ENCODE data around the gene CNOT3. TPM values are rescaled to one million over a fixed set of nuclear protein-coding genes. Genes with fewer than 3 reads are reported as not detected.
"Not testable (repeated sequence)": the region's sequence is repeated elsewhere in the genome, so short reads cannot be mapped to it uniquely, and the experiment has no call there.

Gene CNOT3
- total RNA-seq, 3 donors from 2014 or later = 14.6 to 23.4 (median 22.9) TPM

DNA sequence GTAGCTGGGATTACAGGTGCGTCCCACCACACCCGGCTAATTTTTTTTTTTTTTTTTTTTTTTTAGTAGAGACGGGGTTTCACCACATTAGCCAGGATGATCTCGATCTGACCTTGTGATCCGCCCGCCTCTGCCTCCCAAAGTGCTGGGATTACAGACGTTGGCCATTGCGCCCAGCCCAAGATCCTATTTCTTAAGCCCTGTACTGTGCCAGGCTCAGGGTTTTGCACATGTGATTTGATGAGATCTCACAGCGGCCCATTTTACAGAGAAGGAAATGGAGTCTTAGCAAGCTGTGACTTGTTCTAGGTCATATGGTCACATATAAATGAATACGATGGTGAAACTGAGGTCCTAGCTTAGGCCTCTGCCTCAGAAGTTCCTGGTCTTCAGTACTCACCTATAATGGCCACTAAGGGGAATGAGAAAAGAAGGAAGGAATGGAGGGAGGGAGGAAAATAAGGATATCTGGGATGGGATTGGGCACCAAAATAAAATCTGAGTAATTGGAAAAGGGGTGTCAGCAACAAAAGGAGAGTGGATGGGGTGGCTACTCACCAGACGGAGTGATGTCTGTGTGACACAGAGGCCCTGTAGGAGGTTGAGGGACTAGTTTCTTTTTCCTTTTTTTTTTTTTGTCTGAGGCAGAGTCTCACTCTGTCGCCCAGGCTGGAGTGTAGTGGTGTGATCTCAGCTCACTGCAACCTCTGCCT lies 38.2 kb upstream of the CNOT3 start:
- Histone ChIP-seq H3K4me3 (no peak overlapping the region), H3K9me3 (no peaks in the 10 kb centered on the region), H3K27ac (no peak overlapping the region), H3K36me3 (no peaks in the 10 kb centered on the region), H3K4me1 (peaks cover 0 to 4% of the 10 kb centered on the region in 2 donors), H3K27me3 (peaks cover 0 to 13% of the 10 kb centered on the region in 2 donors)
- intact Hi-C loops (cut with DNase I; ENCODE audit: low total_unique reads) = no loop called here
- TF ChIP-seq POLR2AphosphoS5 (IDR thresholded peaks at IDR 0.05) (no peak), CTCF (IDR thresholded peaks at IDR 0.05) (no peak), POLR2A (IDR thresholded peaks at IDR 0.05) (no peak)
- DNase-seq (ENCODE audit: low spot score in 2 of 2) = no peak

GRCh38 chr19:54099903-54100255 lies 37.7 kb upstream of the CNOT3 start:
- H3K4me3 ChIP-seq; H3K4me1 ChIP-seq; intact Hi-C loops (cut with DNase I; ENCODE audit: low total_unique reads); H3K27me3 ChIP-seq; DNase-seq (ENCODE audit: low spot score in 2 of 2); H3K27ac ChIP-seq; H3K9me3 ChIP-seq; H3K36me3 ChIP-seq: not testable (repeated sequence)

GRCh38 chr19:54100561-54100960 lies 37.0 kb upstream of the CNOT3 start, which contains the start of gene OSCAR:
TSS of gene OSCAR (minus strand) at chr19:54100803. CDS start at chr19:54100792, 11 bp downstream.
- no peaks in the 10 kb centered on the region for H3K36me3 ChIP-seq
- H3K4me3 ChIP-seq = no peak within 1 kb of the TSS
- no peak for TF ChIP-seq POLR2A (IDR thresholded peaks at IDR 0.05)
- TF ChIP-seq CTCF (IDR thresholded peaks at IDR 0.05) = no peak
- TF ChIP-seq POLR2AphosphoS5 (IDR thresholded peaks at IDR 0.05) = no peak
- peaks cover 0 to 3% of the 10 kb centered on the region in 2 donors for H3K27me3 ChIP-seq
- H3K4me1 ChIP-seq = peaks cover 0 to 3% of the 10 kb centered on the region in 2 donors
- intact Hi-C loops (cut with DNase I; ENCODE audit: low total_unique reads) = no loop called here
- no peak within 1 kb of the TSS for H3K27ac ChIP-seq
- H3K9me3 ChIP-seq = no peaks in the 10 kb centered on the region
- no peak for DNase-seq (ENCODE audit: low spot score in 2 of 2)

DNA sequence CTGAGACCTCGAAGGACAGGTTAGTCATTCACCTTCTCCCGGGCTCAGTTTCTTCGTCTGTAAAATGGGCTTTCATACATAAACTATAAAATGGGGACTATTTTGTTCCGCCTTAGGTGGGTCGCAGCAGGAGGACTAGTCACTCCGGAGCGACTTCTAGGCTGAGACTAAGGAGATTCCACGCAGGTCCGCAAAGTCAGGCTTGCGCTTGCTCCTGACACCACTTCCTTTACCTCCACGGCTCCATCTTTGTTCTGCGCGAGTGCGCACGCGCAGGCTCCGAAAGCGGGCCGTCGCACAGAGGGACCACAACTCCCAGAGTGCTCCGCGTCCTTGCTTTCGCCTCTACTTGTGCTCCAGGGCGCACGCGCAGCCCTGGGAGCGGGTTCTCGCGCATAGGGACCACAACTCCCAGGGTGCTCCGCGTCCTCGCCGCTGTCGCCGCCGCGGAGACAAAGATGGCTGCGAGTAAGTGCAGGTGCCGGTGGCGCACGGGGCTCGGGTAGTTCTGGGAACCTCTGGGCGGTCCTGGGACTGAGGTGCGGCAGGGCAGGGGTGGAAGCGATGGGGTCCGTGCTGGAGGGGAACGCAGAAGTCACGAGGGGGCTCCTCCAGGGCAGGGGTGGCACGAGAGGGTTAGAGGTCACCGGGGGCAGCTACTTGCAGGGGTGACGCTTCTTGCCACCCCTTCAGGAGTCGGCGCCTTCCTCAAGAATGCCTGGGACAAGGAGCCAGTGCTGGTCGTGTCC lies 35.0 kb upstream of the CNOT3 start, which contains the start of gene NDUFA3:
TSS of gene NDUFA3 (plus strand) at position 435 of the 749 bp plus-strand sequence. CDS start at position 459, 24 bp downstream.
- H3K4me1 ChIP-seq = no peaks in the 10 kb centered on the region
- peak; percentile 96 to 99 for DNase-seq (ENCODE audit: low spot score in 2 of 2)
- H3K27ac ChIP-seq = peak within 1 kb of the TSS; percentile 59 to 76
- H3K4me3 ChIP-seq = peak within 1 kb of the TSS; percentile 82 to 96 (median 96)
- intact Hi-C loops (cut with DNase I; ENCODE audit: low total_unique reads) = no loop called here
- H3K36me3 ChIP-seq = no peaks in the 10 kb centered on the region
- TF ChIP-seq POLR2AphosphoS5 (IDR thresholded peaks at IDR 0.05) (peak in 2 of 3 donors; percentile 33 to 81), POLR2A (IDR thresholded peaks at IDR 0.05) (peak; percentile 62), CTCF (IDR thresholded peaks at IDR 0.05) (no peak)
- H3K27me3 ChIP-seq = no peaks in the 10 kb centered on the region
- H3K9me3 ChIP-seq = no peaks in the 10 kb centered on the region

DNA sequence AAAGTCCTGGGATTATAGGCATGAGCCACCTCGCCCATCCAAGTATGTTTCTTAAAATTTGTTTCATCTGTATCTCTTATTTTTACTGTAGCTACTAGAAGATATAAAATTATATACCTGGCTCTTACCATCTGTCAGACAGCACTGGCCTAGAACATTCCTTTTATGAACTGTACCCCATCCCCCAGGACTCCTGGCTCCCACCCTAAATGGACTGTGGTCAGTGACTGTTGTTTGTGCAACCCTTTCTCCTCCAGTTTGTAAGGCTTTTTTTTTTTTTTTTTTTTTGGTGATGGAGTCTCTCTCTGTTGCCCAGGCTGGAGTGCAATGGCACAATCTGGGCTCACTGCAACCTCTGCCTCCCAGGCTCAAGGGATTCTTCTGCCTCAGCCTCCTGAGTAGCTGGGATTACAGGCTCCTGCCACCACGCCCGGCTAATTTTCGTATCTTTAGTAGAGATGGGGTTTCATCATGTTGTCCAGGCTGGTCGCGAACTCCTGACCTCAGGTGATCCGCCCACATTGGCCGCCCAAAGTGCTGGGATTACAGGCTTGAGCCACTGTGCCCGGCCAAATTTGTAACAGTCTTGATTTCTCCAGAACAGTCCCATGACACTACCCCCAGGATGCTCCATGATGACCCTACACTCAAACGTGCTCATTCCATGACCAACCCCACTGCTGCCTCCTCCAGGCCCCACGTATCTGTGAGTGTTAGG lies 32.4 kb upstream of the CNOT3 start:
- intact Hi-C loops (cut with DNase I; ENCODE audit: low total_unique reads) = no loop called here
- TF ChIP-seq POLR2AphosphoS5 (IDR thresholded peaks at IDR 0.05) (no peak), CTCF (IDR thresholded peaks at IDR 0.05) (no peak), POLR2A (IDR thresholded peaks at IDR 0.05) (no peak)
- no peak for DNase-seq (ENCODE audit: low spot score in 2 of 2)
- no peaks in the 10 kb centered on the region for H3K4me1 ChIP-seq
- no peaks in the 10 kb centered on the region for H3K9me3 ChIP-seq
- no peak overlapping the region for H3K27ac ChIP-seq
- H3K36me3 ChIP-seq = no peaks in the 10 kb centered on the region
- no peak overlapping the region for H3K4me3 ChIP-seq
- no peaks in the 10 kb centered on the region for H3K27me3 ChIP-seq

Data from breast epithelium (tissue), 4 donors.